Measurements from ENCODE around the gene ACTL8. TPM values are rescaled to one million over a fixed set of nuclear protein-coding genes. Genes with fewer than 3 reads are reported as not detected.

Gene ACTL8
- total and polyA plus RNA-seq, 2 of the 4 experiments (the other 2 are of a cell fraction) = under 0.01 to 0.07 TPM

DNA sequence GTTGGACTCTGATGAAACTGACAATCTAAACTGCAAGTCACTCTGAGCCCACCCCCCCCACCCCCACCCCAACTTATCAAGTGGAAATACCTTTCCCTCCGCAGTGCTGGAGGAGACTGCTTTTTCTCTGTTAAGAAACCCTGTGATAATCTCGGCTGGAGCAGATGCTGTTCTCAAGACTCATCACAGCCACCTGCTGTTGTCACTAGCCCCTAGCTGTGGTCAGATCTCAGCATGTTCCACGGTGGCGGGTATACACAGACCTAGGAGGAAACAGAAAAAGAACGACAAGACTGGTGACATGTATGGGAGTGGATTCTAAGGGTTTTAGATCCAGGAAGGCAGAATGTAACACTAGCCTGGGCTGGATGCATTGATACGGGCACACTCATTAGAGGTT lies 2.3 kb downstream of the ACTL8 start:
- Histone ChIP-seq H4K8ac (ENCODE audit: low read depth in 2 of 2, low read length in 2 of 2) (no peak overlapping the region), H3K4me2 (ENCODE audit: low read depth, low read length) (no peak overlapping the region), H2BK120ac (ENCODE audit: low read depth, low read length) (no peak overlapping the region), H4K5ac (ENCODE audit: low read depth, low read length) (no peak overlapping the region), H2AK9ac (replicated peaks; ENCODE audit: low read depth, low read length, poor library complexity) (no peak overlapping the region), H3K9me3 (ENCODE audit: control insufficient read depth, insufficient read depth, low read length) (peaks cover 32% of the 10 kb centered on the region), H4K91ac (ENCODE audit: insufficient read depth, low read depth, low read length) (no peak overlapping the region), H3K9me1 (ENCODE audit: insufficient read depth, low read length) (no peaks in the 10 kb centered on the region), H3K36me3 (ENCODE audit: control insufficient read depth, insufficient read depth, low read length) (no peaks in the 10 kb centered on the region), H4K20me1 (ENCODE audit: insufficient read depth, low read length) (no peaks in the 10 kb centered on the region), H3K79me1 (ENCODE audit: low read depth in 1 of 2, low read length in 2 of 2) (no peaks in the 10 kb centered on the region), H3K4me3 (ENCODE audit: insufficient read depth, low read depth, low read length) (no peak overlapping the region), H3K27me3 (ENCODE audit: control insufficient read depth, insufficient read depth, low read length) (no peaks in the 10 kb centered on the region), H2AFZ (replicated peaks; ENCODE audit: low read length, poor library complexity) (no peak overlapping the region), H2BK5ac (ENCODE audit: low read depth, low read length, poor library complexity, severe bottlenecking) (no peak overlapping the region), H2BK15ac (ENCODE audit: low read depth, low read length) (no peak overlapping the region), H3K27ac (ENCODE audit: insufficient read depth, low read length) (no peak overlapping the region), H3K4me1 (ENCODE audit: control insufficient read depth, insufficient read depth, low read length) (no peaks in the 10 kb centered on the region), H3K14ac (replicated peaks; ENCODE audit: low read depth, low read length) (no peak overlapping the region), H3K56ac (ENCODE audit: extremely low read depth, insufficient read depth, low read length) (no peak overlapping the region), H3K9ac (ENCODE audit: low read depth, low read length) (no peak overlapping the region), H3K18ac (ENCODE audit: low read depth, low read length) (no peak overlapping the region), H3K4ac (ENCODE audit: low read depth, low read length) (no peak overlapping the region), H2BK20ac (ENCODE audit: low read depth, low read length) (no peak overlapping the region), H2AK5ac (ENCODE audit: low read depth, low read length) (no peak overlapping the region), H3K23ac (ENCODE audit: low read depth, low read length) (no peak overlapping the region)
- BruUV-seq (replicated peaks) = no TSS peak
- intact Hi-C loops (cut with micrococcal nuclease) = no loop called here
- TF ChIP-seq BHLHE40 (IDR thresholded peaks at IDR 0.05; ENCODE audit: low read depth, low read length) (no peak), MXI1 (IDR thresholded peaks at IDR 0.05; ENCODE audit: borderline replicate concordance, low read depth, low read length) (no peak), MAZ (IDR thresholded peaks at IDR 0.05; ENCODE audit: borderline replicate concordance, low read depth, low read length) (no peak), SMC3 (IDR thresholded peaks at IDR 0.05; ENCODE audit: low read depth, low read length) (no peak), CHD1 (IDR thresholded peaks at IDR 0.05; ENCODE audit: low read depth, low read length) (no peak), CEBPB (IDR thresholded peaks at IDR 0.05; ENCODE audit: low read depth, low read length) (no peak), FOS (IDR thresholded peaks at IDR 0.05; ENCODE audit: low read depth, low read length) (no peak), MAFK (IDR thresholded peaks at IDR 0.05; ENCODE audit: low read depth, low read length) (no peak), NFE2L2 (IDR thresholded peaks at IDR 0.05; ENCODE audit: low read depth, low read length) (no peak), RCOR1 (IDR thresholded peaks at IDR 0.05; ENCODE audit: insufficient replicate concordance, low read length) (no peak)
- TF ChIP-seq, protein P1, sequence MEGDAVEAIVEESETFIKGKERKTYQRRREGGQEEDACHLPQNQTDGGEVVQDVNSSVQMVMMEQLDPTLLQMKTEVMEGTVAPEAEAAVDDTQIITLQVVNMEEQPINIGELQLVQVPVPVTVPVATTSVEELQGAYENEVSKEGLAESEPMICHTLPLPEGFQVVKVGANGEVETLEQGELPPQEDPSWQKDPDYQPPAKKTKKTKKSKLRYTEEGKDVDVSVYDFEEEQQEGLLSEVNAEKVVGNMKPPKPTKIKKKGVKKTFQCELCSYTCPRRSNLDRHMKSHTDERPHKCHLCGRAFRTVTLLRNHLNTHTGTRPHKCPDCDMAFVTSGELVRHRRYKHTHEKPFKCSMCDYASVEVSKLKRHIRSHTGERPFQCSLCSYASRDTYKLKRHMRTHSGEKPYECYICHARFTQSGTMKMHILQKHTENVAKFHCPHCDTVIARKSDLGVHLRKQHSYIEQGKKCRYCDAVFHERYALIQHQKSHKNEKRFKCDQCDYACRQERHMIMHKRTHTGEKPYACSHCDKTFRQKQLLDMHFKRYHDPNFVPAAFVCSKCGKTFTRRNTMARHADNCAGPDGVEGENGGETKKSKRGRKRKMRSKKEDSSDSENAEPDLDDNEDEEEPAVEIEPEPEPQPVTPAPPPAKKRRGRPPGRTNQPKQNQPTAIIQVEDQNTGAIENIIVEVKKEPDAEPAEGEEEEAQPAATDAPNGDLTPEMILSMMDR (conservative IDR thresholded peaks at IDR 0.05; ENCODE audit: low read depth, low read length) = no peak
- TF ChIP-seq, protein P2, sequence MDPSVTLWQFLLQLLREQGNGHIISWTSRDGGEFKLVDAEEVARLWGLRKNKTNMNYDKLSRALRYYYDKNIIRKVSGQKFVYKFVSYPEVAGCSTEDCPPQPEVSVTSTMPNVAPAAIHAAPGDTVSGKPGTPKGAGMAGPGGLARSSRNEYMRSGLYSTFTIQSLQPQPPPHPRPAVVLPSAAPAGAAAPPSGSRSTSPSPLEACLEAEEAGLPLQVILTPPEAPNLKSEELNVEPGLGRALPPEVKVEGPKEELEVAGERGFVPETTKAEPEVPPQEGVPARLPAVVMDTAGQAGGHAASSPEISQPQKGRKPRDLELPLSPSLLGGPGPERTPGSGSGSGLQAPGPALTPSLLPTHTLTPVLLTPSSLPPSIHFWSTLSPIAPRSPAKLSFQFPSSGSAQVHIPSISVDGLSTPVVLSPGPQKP (IDR thresholded peaks at IDR 0.05; ENCODE audit: borderline replicate concordance, low read depth, low read length) = no peak
- TF ChIP-seq, protein P3, sequence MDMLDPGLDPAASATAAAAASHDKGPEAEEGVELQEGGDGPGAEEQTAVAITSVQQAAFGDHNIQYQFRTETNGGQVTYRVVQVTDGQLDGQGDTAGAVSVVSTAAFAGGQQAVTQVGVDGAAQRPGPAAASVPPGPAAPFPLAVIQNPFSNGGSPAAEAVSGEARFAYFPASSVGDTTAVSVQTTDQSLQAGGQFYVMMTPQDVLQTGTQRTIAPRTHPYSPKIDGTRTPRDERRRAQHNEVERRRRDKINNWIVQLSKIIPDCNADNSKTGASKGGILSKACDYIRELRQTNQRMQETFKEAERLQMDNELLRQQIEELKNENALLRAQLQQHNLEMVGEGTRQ (IDR thresholded peaks at IDR 0.05; ENCODE audit: low read depth, low read length) = no peak
- 66% methylated on average over 4 of the region's 6 CpGs; no CpG with 5 or more reads in 1 of the 2 experiments for WGBS, 2 experiments (ENCODE audit: extremely low coverage in 2 of 2, insufficient read length in 1 of 2)
- ATAC-seq (ENCODE audit: low read depth) = no peak
- in situ Hi-C loops (cut with MboI; ENCODE audit: low sequenced_read_pairs) = no loop called here
- dilution Hi-C loops (cut with HindIII; ENCODE audit: low sequenced_read_pairs, unreplicated experiment) = no loop called here
- ChIA-PET CTCF (no interaction called here), POLR2A (ENCODE audit: unreplicated experiment) (no interaction called here)
- no peak for DNase-seq

Data from IMR-90 (cell line).